SHP77 treated with DMSO at 0.1 percent for 48 hours (cell line): ENCODE results near the gene BACH2.

Source experiments
- DNase-seq: peaks from one replicate; lab custom pipeline; 2025; lab: John Stamatoyannopoulos, UW

Gene BACH2

GRCh38 chr6:90096818-90097217 lies 199.8 kb downstream of the BACH2 start:
- DNase-seq = no peak

GRCh38 chr6:90095788-90096187 lies 200.9 kb downstream of the BACH2 start:
- no peak for DNase-seq

GRCh38 chr6:90095145-90095544 lies 201.5 kb downstream of the BACH2 start:
- no peak for DNase-seq

- DNase-seq = no peak
Measured at GRCh38 chr6:90093558-90094073, 203.0 kb downstream of the BACH2 start.

- DNase-seq = no peak
Measured at GRCh38 chr6:90090866-90091265, 205.8 kb downstream of the BACH2 start.

- DNase-seq = no peak
Measured at GRCh38 chr6:90088009-90088408, 208.6 kb downstream of the BACH2 start.

GRCh38 chr6:90087106-90087833 lies 209.4 kb downstream of the BACH2 start:
- no peak for DNase-seq

GRCh38 chr6:90086517-90086916 lies 210.1 kb downstream of the BACH2 start:
- no peak for DNase-seq

- no peak for DNase-seq
Measured at GRCh38 chr6:90083891-90084290, 212.8 kb downstream of the BACH2 start.

- no peak for DNase-seq
Measured at GRCh38 chr6:90082847-90083246, 213.8 kb downstream of the BACH2 start.

- DNase-seq = no peak
Measured at GRCh38 chr6:90080876-90081481, 215.7 kb downstream of the BACH2 start.

- DNase-seq = no peak
Measured at GRCh38 chr6:90079560-90080490, 216.8 kb downstream of the BACH2 start.

GRCh38 chr6:90078513-90079289 lies 217.9 kb downstream of the BACH2 start:
- DNase-seq = no peak

- DNase-seq = no peak
Measured at GRCh38 chr6:90076511-90077415, 219.9 kb downstream of the BACH2 start.

GRCh38 chr6:90074161-90074850 lies 222.3 kb downstream of the BACH2 start:
- no peak for DNase-seq

- DNase-seq = no peak
Measured at GRCh38 chr6:90072935-90073464, 223.6 kb downstream of the BACH2 start.

GRCh38 chr6:90072501-90072900 lies 224.1 kb downstream of the BACH2 start:
- DNase-seq = no peak

GRCh38 chr6:90068703-90069523 lies 227.7 kb downstream of the BACH2 start:
- no peak for DNase-seq

- no peak for DNase-seq
Measured at GRCh38 chr6:90068264-90068663, 228.4 kb downstream of the BACH2 start.
